Aorta (tissue), 5 donors: Measurements from ENCODE around the gene ACKR1. TPM values are rescaled to one million over a fixed set of nuclear protein-coding genes. Genes with fewer than 3 reads are reported as not detected.

Experiments used
- ATAC-seq: fragments of 200-7000 bp; cut with Tn5 transposase; one replicate; pipeline ENCODE4 v1.9.1; 2022; ENCODE audit warnings: moderate library complexity; ENCODE audit not compliant: low FRiP score
- DNase-seq, 2 donors: peaks; one replicate each; pipeline ENCODE4 v3.0.0-alpha.2; 2020
- H3K27ac ChIP-seq, 2 donors: one replicate each; pipeline ENCODE4 v1.5.1; 2013; ENCODE audit warnings: low read length in 2 of 2, mild to moderate bottlenecking in 2 of 2, moderate library complexity in 2 of 2, control low read depth in 1 of 2, inconsistent platforms in 1 of 2, low read depth in 1 of 2
- H3K27me3 ChIP-seq, 2 donors: one replicate each; pipeline ENCODE4 v1.6.1; 2013; ENCODE audit warnings: control low read depth in 1 of 2, low read length in 1 of 2, mild to moderate bottlenecking in 1 of 2, moderate library complexity in 1 of 2; ENCODE audit not compliant: insufficient read depth in 2 of 2, control insufficient read depth in 1 of 2
- H3K36me3 ChIP-seq, 2 donors: one replicate each; pipeline ENCODE4 v1.6.1; 2013; ENCODE audit warnings: control low read depth in 1 of 2, low read length in 1 of 2, mild to moderate bottlenecking in 1 of 2; ENCODE audit not compliant: insufficient read depth in 2 of 2, control insufficient read depth in 1 of 2
- H3K4me1 ChIP-seq, 2 donors: one replicate each; pipeline ENCODE4 v1.6.1; 2013; ENCODE audit warnings: low read length in 2 of 2, control low read depth in 1 of 2, mild to moderate bottlenecking in 1 of 2, moderate library complexity in 1 of 2; ENCODE audit not compliant: insufficient read depth in 2 of 2, control insufficient read depth in 1 of 2
- H3K4me3 ChIP-seq, 2 donors: one replicate each; pipeline ENCODE4 v1.5.1; 2013; ENCODE audit warnings: low read length in 2 of 2, control low read depth in 1 of 2, mild to moderate bottlenecking in 1 of 2
- H3K9me3 ChIP-seq: one replicate; pipeline ENCODE4 v1.6.1; 2013; ENCODE audit warnings: mild to moderate bottlenecking, low read length; ENCODE audit not compliant: control insufficient read depth
- WGBS, 2 donors: extraction: QIAGEN DNeasy Blood & Tissue Kit; methylation state at CpG; one replicate each; pipeline ENCODE4 v1.1.7; 2013; 5-methylcytosine and 5-hydroxymethylcytosine counted together
- intact Hi-C, 2 donors: fragments of 100-400 bp; cut with DNase I; formaldehyde crosslinking; loops; one replicate each; pipeline versions ENCODE4 v1.14.2 to v1.15.0; 2022
- polyA plus RNA-seq, 2 donors: library from polyadenylated mRNA; stranded (reverse); fragments of 200-250 nt; gene quantifications; one replicate each; pipeline ENCODE4 v1.2.3, GENCODE V29; 2013
- total RNA-seq, 2 donors: library from RNA; stranded (reverse); fragmentation: NEBNext Ultra II Directional; extraction: Animal tissue kit (Norgen Biotek cat#: 25700); gene quantifications; one replicate each; pipeline ENCODE4 v1.2.1, GENCODE V29; 2021
- donor health status: healthy with polysubstance abuse.
- donor health status: Bipolar disorder and iron deficiency.
- donor health status: DM: no; HTN: no; CAD: no.
- donor health status: DM: no; HTN: no; CAD: no.
- donor health status: DM: yes; HTN: yes; CAD: no.

Gene ACKR1
- total and polyA plus RNA-seq, 4 donors = 1.4 to 226 (median 77.1) TPM

DNA sequence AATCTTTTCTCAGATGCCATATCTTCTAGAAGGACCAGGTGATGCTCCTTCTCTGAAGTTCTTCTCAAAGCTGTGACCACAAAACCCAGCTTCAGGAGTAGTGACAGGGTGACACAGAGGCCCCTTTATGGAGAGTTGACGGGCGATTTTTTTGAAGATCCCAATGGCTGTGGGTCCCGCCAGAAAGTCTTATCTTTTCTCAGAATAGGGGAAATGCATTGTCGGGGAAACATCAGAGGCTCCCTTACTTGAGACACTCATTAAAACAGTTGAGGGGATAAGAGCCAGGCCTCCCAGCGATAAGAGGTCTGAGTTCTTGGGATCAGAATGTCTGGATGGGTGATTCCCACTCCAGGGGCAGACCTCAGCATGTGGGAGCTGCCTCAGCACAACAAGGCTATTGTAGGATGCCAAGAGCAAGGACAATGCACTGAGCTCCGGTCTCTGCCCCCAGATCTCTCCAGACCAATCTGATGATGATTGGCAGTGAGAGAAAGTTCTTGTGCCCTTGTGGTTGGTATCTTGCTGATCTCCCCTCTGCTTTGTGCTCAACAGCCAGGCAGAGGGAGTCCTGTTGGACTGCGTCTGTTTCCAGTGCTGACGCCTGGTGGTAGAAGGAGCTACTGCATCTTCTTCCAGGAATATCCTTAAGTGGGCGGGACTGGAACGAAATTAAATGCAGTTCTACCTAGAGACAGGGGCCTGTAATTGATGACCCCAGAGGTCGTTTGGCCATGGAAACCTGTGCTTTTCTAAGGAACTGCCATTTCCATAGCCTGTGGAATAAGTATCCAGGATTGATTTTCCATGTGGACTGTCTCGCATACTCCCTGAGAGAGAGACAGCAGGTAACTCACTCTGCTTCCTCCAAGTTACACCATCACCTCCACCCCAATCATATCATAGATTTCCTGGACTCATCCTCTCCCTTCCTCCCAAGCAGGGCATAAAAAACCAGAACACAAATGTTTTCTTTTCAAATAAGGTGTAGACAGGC lies 6.8 kb upstream of the ACKR1 start:
- ATAC-seq (peak; percentile 73), DNase-seq (peak in 1 of 2 donors; percentile 75)
- Histone ChIP-seq H3K4me3 (no peak overlapping the region), H3K9me3 (no peaks in the 10 kb centered on the region), H3K27ac (no peak overlapping the region), H3K36me3 (no peaks in the 10 kb centered on the region), H3K4me1 (no peaks in the 10 kb centered on the region), H3K27me3 (no peaks in the 10 kb centered on the region)
- WGBS, 2 donors = 41 to 47% methylated on average over 12 of the region's 12 CpGs
- intact Hi-C loops = loop anchor here (2.0 to 5.0 kb wide), 2 partner anchors 36 to 37 kb away; no protein-coding TSS in a partner anchor

DNA sequence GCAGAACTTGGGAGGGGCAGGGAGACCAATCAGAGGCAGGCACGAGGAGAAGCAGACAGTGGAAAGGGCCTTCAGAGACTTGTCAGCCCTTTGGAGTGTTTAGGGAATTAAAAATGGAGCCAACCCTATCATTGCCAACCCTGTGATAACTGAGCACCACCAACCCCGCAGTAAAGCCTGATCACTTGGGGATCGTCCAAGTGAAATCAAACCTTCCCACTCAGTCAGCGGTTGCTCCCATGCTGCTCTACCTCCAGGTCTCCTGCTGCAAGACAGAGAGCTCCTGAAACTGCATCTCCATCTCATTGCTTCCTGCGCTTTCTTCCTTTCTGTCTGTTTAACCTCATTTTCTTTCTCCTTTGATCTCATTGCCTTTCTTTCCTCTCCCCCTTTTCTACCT lies 4.8 kb upstream of the ACKR1 start:
- Histone ChIP-seq H3K4me1 (no peaks in the 10 kb centered on the region), H3K27ac (no peak overlapping the region), H3K9me3 (no peaks in the 10 kb centered on the region), H3K27me3 (no peaks in the 10 kb centered on the region), H3K36me3 (no peaks in the 10 kb centered on the region), H3K4me3 (no peak overlapping the region)
- no peak for DNase-seq
- ATAC-seq = no peak
- 72 to 78% methylated on average over 5 of the region's 5 CpGs for WGBS, 2 donors
- intact Hi-C loops = loop anchor here (2.0 to 5.0 kb wide), 2 partner anchors 38 to 39 kb away; no protein-coding TSS in a partner anchor

DNA sequence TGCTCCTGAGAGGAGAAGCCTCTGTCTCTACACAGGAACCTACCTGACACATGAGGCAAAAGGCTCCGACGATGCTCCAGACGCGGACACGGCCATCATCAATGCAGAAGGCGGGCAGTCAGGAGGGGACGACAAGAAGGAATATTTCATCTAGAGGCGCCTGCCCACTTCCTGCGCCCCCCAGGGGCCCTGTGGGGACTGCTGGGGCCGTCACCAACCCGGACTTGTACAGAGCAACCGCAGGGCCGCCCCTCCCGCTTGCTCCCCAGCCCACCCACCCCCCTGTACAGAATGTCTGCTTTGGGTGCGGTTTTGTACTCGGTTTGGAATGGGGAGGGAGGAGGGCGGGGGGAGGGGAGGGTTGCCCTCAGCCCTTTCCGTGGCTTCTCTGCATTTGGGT lies 3.9 kb upstream of the ACKR1 start:
- WGBS, 2 donors = 43 to 55% methylated on average over 15 to 18 of the region's 18 CpGs
- Histone ChIP-seq H3K4me3 (no peak overlapping the region), H3K4me1 (no peaks in the 10 kb centered on the region), H3K27ac (no peak overlapping the region), H3K36me3 (no peaks in the 10 kb centered on the region), H3K9me3 (no peaks in the 10 kb centered on the region), H3K27me3 (no peaks in the 10 kb centered on the region)
- ATAC-seq = no peak
- intact Hi-C loops = no loop called here
- no peak for DNase-seq

DNA sequence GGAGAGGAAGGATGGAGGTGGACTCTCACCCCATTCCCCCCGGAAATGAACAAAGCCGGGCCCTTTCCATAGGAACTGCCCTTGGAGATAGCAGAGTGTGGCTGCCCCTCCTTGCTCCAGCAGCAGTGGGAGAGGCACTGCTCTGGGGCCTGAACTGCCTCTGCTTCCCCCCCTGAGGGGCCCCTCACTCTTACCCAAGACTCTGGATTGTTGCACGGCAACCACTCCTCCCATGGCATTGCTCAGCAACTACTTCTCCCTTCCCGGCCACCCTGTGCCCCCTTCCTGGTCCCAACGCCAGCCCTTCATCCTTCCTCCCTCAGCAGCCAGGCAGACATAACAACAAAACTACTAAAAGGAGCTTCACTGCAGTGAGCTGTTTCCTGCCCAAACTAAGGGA lies 3.0 kb upstream of the ACKR1 start:
- no peak overlapping the region for H3K27ac ChIP-seq
- intact Hi-C loops = no loop called here
- H3K36me3 ChIP-seq = no peaks in the 10 kb centered on the region
- 34 to 42% methylated on average over 4 to 5 of the region's 5 CpGs for WGBS, 2 donors
- ATAC-seq (no peak), DNase-seq (no peak)
- no peaks in the 10 kb centered on the region for H3K4me1 ChIP-seq
- H3K4me3 ChIP-seq = no peak overlapping the region
- H3K9me3 ChIP-seq = no peaks in the 10 kb centered on the region
- H3K27me3 ChIP-seq = no peaks in the 10 kb centered on the region

DNA sequence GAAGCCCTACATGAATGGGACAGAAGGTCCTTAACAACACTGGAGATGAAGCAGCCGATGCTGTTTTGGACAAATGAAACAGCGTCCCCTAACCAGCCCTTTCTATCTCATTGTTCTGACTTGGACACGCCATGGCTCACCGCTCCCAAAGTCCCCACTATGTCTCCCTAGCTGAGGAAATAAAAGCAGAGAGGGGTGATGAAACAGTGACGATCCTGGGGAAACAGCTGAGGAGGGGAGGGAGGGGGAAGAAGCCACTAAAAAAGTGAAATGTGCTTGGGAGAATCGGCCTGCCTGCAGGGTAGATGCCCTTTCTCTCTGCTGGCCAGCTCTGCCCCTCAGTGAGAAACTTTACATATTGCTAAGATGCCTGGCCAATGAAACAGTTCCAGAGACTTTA lies 1.1 kb upstream of the ACKR1 start:
- DNase-seq (no peak), ATAC-seq (no peak)
- no peaks in the 10 kb centered on the region for H3K4me1 ChIP-seq
- H3K27me3 ChIP-seq = no peaks in the 10 kb centered on the region
- H3K9me3 ChIP-seq = no peaks in the 10 kb centered on the region
- H3K27ac ChIP-seq = no peak overlapping the region
- intact Hi-C loops = no loop called here
- H3K36me3 ChIP-seq = no peaks in the 10 kb centered on the region
- WGBS, 2 donors = 65 to 67% methylated on average over 6 of the region's 6 CpGs
- no peak overlapping the region for H3K4me3 ChIP-seq

DNA sequence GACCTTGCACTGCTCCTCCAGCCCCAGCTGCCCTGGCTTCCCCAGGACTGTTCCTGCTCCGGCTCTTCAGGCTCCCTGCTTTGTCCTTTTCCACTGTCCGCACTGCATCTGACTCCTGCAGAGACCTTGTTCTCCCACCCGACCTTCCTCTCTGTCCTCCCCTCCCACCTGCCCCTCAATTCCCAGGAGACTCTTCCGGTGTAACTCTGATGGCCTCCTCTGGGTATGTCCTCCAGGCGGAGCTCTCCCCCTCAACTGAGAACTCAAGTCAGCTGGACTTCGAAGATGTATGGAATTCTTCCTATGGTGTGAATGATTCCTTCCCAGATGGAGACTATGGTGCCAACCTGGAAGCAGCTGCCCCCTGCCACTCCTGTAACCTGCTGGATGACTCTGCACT lies 550 bp downstream of the ACKR1 start:
- intact Hi-C loops = no loop called here
- Histone ChIP-seq H3K4me3 (no peak overlapping the region), H3K9me3 (no peaks in the 10 kb centered on the region), H3K4me1 (no peaks in the 10 kb centered on the region), H3K36me3 (no peaks in the 10 kb centered on the region), H3K27ac (no peak overlapping the region), H3K27me3 (no peaks in the 10 kb centered on the region)
- DNase-seq (no peak), ATAC-seq (no peak)
- WGBS, 2 donors = 41 to 49% methylated on average over 6 of the region's 6 CpGs

DNA sequence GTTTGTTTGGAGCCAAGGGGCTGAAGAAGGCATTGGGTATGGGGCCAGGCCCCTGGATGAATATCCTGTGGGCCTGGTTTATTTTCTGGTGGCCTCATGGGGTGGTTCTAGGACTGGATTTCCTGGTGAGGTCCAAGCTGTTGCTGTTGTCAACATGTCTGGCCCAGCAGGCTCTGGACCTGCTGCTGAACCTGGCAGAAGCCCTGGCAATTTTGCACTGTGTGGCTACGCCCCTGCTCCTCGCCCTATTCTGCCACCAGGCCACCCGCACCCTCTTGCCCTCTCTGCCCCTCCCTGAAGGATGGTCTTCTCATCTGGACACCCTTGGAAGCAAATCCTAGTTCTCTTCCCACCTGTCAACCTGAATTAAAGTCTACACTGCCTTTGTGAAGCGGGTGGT lies 1.4 kb downstream of the ACKR1 start:
- Histone ChIP-seq H3K4me3 (no peak overlapping the region), H3K27ac (no peak overlapping the region), H3K4me1 (no peaks in the 10 kb centered on the region), H3K36me3 (no peaks in the 10 kb centered on the region), H3K27me3 (no peaks in the 10 kb centered on the region), H3K9me3 (no peaks in the 10 kb centered on the region)
- no peak for ATAC-seq
- intact Hi-C loops = no loop called here
- DNase-seq = no peak
- WGBS, 2 donors = 80 to 82% methylated on average over 4 of the region's 4 CpGs

DNA sequence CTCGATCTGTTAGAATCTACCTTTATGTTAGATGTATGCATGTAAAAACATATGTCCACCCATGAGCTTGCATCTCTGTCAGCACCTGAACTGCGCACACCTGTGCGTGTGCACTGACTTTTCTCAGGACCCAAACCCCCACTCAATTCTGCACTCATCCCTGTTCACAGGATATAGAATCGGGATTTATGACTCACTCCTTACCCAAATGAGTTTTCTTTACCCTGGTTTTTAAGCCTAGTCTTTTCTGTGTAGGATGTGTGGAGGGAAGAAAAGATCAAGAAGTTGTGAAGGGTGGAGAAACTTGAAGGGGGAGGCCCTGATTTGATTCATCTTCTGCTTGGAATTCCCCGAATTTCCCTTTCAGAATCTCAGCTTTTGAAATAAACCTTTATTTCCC lies 2.4 kb downstream of the ACKR1 start:
- DNase-seq (no peak), ATAC-seq (no peak)
- no peaks in the 10 kb centered on the region for H3K9me3 ChIP-seq
- no peaks in the 10 kb centered on the region for H3K27me3 ChIP-seq
- no peak overlapping the region for H3K27ac ChIP-seq
- no peak overlapping the region for H3K4me3 ChIP-seq
- H3K4me1 ChIP-seq = no peaks in the 10 kb centered on the region
- H3K36me3 ChIP-seq = no peaks in the 10 kb centered on the region
- intact Hi-C loops = no loop called here
- WGBS, 2 donors = 87 to 88% methylated on average over 5 of the region's 5 CpGs

DNA sequence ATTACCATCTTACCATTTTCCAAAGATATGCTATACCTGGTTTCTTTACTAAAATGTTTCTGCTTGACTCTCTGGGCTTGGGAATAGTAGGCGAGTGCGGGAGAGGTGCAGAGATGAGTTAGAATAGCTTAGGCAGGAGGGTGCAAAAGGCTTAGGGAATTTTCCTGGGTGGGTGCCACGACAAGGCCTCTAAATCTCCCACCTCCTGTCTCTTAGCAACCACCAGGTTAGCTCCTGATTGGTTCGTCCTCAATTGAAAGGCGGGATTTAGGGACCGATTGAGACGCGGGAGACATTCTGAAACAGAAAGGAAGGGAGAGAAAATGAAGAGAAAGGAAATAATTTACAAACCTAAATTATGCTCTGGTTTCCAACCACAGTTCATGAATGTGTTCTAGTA lies 3.1 kb downstream of the ACKR1 start:
- intact Hi-C loops = no loop called here
- 23% methylated on average over 8 of the region's 8 CpGs for WGBS, 2 donors
- H3K27ac ChIP-seq = no peak overlapping the region
- no peak for ATAC-seq
- no peak overlapping the region for H3K4me3 ChIP-seq
- no peak for DNase-seq
- no peaks in the 10 kb centered on the region for H3K27me3 ChIP-seq
- no peaks in the 10 kb centered on the region for H3K36me3 ChIP-seq
- H3K4me1 ChIP-seq = no peaks in the 10 kb centered on the region
- no peaks in the 10 kb centered on the region for H3K9me3 ChIP-seq
